Stimulated activated naive CD8-positive, alpha-beta T cell treated with anti-CD3 and anti-CD28 coated beads, Interleukin-15, Interleukin-2, amounts not matched to agents 100 ng/mL and 50 ng/mL, for 24 hours (primary cell): ENCODE data around the gene MYZAP.

ENCODE experiments used
- H3K27ac Mint-ChIP-seq: one replicate; pipeline ENCODE4 v1.8.0; 2021; ENCODE audit warnings: mild to moderate bottlenecking, mixed read lengths
- H3K27me3 Mint-ChIP-seq: one replicate; pipeline ENCODE4 v1.8.0; 2021; ENCODE audit warnings: mixed read lengths
- H3K36me3 Mint-ChIP-seq: one replicate; pipeline ENCODE4 v1.8.0; 2021; ENCODE audit warnings: low read depth, mixed read lengths
- H3K4me1 Mint-ChIP-seq: one replicate; pipeline ENCODE4 v1.8.0; 2021; ENCODE audit warnings: low read depth, mixed read lengths
- H3K4me3 Mint-ChIP-seq: one replicate; pipeline ENCODE4 v1.8.0; 2021; ENCODE audit warnings: mild to moderate bottlenecking, mixed read lengths
- H3K9me3 Mint-ChIP-seq: one replicate; pipeline ENCODE4 v1.8.0; 2021; ENCODE audit warnings: mixed read lengths

The MYZAP gene

GRCh38 chr15:57573151-57573550, 18.6 kb upstream of the MYZAP start:
- Mint-ChIP-seq H3K27me3 (peaks cover 11% of the 10 kb centered on the region), H3K4me3 (no peak overlapping the region), H3K9me3 (no peaks in the 10 kb centered on the region), H3K4me1 (peaks cover 2% of the 10 kb centered on the region), H3K36me3 (no peaks in the 10 kb centered on the region), H3K27ac (no peak overlapping the region)

- Mint-ChIP-seq H3K27ac (no peak overlapping the region), H3K4me3 (no peak overlapping the region), H3K4me1 (no peaks in the 10 kb centered on the region), H3K27me3 (peaks cover 25% of the 10 kb centered on the region), H3K36me3 (no peaks in the 10 kb centered on the region), H3K9me3 (no peaks in the 10 kb centered on the region)
Observed at GRCh38 chr15:57575363-57575762, 16.3 kb upstream of the MYZAP start.

GRCh38 chr15:57578288-57578900, 13.3 kb upstream of the MYZAP start:
- H3K36me3 Mint-ChIP-seq = peaks cover 7% of the 10 kb centered on the region
- H3K9me3 Mint-ChIP-seq = peaks cover 8% of the 10 kb centered on the region
- H3K27me3 Mint-ChIP-seq = peaks cover 40% of the 10 kb centered on the region
- no peaks in the 10 kb centered on the region for H3K4me1 Mint-ChIP-seq
- H3K4me3 Mint-ChIP-seq = no peak overlapping the region
- H3K27ac Mint-ChIP-seq = no peak overlapping the region

GRCh38 chr15:57580428-57580827, 11.3 kb upstream of the MYZAP start:
- Mint-ChIP-seq H3K36me3 (peaks cover 8% of the 10 kb centered on the region), H3K4me1 (no peaks in the 10 kb centered on the region), H3K27me3 (peaks cover 40% of the 10 kb centered on the region), H3K27ac (no peak overlapping the region), H3K4me3 (no peak overlapping the region), H3K9me3 (peaks cover 10% of the 10 kb centered on the region)

GRCh38 chr15:57580866-57581265, 10.8 kb upstream of the MYZAP start:
- no peaks in the 10 kb centered on the region for H3K4me1 Mint-ChIP-seq
- H3K27ac Mint-ChIP-seq = no peak overlapping the region
- peaks cover 10% of the 10 kb centered on the region for H3K9me3 Mint-ChIP-seq
- peaks cover 40% of the 10 kb centered on the region for H3K27me3 Mint-ChIP-seq
- no peak overlapping the region for H3K4me3 Mint-ChIP-seq
- peaks cover 8% of the 10 kb centered on the region for H3K36me3 Mint-ChIP-seq

- Mint-ChIP-seq H3K27ac (no peak overlapping the region), H3K27me3 (peaks cover 40% of the 10 kb centered on the region), H3K36me3 (peaks cover 8% of the 10 kb centered on the region), H3K9me3 (peaks cover 10% of the 10 kb centered on the region), H3K4me3 (no peak overlapping the region), H3K4me1 (peaks cover 9% of the 10 kb centered on the region)
Observed at GRCh38 chr15:57582090-57582489, 9.6 kb upstream of the MYZAP start.

- Mint-ChIP-seq H3K36me3 (peaks cover 8% of the 10 kb centered on the region), H3K4me3 (no peak overlapping the region), H3K27me3 (peaks cover 33% of the 10 kb centered on the region), H3K27ac (no peak overlapping the region), H3K4me1 (peaks cover 19% of the 10 kb centered on the region), H3K9me3 (peaks cover 10% of the 10 kb centered on the region)
Observed at GRCh38 chr15:57583282-57583681, 8.4 kb upstream of the MYZAP start.

- Mint-ChIP-seq H3K9me3 (peaks cover 10% of the 10 kb centered on the region), H3K4me1 (peaks cover 22% of the 10 kb centered on the region), H3K27me3 (peaks cover 31% of the 10 kb centered on the region), H3K36me3 (peaks cover 8% of the 10 kb centered on the region), H3K4me3 (no peak overlapping the region), H3K27ac (no peak overlapping the region)
Observed at GRCh38 chr15:57583720-57584119, 8.0 kb upstream of the MYZAP start.

GRCh38 chr15:57586661-57587424, 4.9 kb upstream of the MYZAP start:
- peaks cover 10% of the 10 kb centered on the region for H3K9me3 Mint-ChIP-seq
- H3K36me3 Mint-ChIP-seq = peaks cover 8% of the 10 kb centered on the region
- peaks cover 29% of the 10 kb centered on the region for H3K4me1 Mint-ChIP-seq
- H3K27me3 Mint-ChIP-seq = peaks cover 30% of the 10 kb centered on the region
- H3K4me3 Mint-ChIP-seq = no peak overlapping the region
- peak overlapping the region; percentile 26 for H3K27ac Mint-ChIP-seq

- Mint-ChIP-seq H3K36me3 (no peaks in the 10 kb centered on the region), H3K4me3 (no peak overlapping the region), H3K27ac (no peak overlapping the region), H3K4me1 (peaks cover 29% of the 10 kb centered on the region), H3K27me3 (peaks cover 41% of the 10 kb centered on the region), H3K9me3 (no peaks in the 10 kb centered on the region)
Observed at GRCh38 chr15:57589281-57589680, 2.4 kb upstream of the MYZAP start.

- Mint-ChIP-seq H3K27me3 (peaks cover 43% of the 10 kb centered on the region), H3K4me3 (no peak overlapping the region), H3K4me1 (peaks cover 29% of the 10 kb centered on the region), H3K9me3 (no peaks in the 10 kb centered on the region), H3K27ac (no peak overlapping the region), H3K36me3 (no peaks in the 10 kb centered on the region)
Observed at GRCh38 chr15:57589754-57590153, 1.9 kb upstream of the MYZAP start.

- H3K27me3 Mint-ChIP-seq = peaks cover 43% of the 10 kb centered on the region
- H3K27ac Mint-ChIP-seq = no peak overlapping the region
- no peaks in the 10 kb centered on the region for H3K36me3 Mint-ChIP-seq
- no peaks in the 10 kb centered on the region for H3K9me3 Mint-ChIP-seq
- peak overlapping the region; percentile 62 for H3K4me3 Mint-ChIP-seq
- H3K4me1 Mint-ChIP-seq = peaks cover 28% of the 10 kb centered on the region
Observed at GRCh38 chr15:57591237-57591821, 375 bp upstream of the MYZAP start.

GRCh38 chr15:57592426-57592825, 722 bp downstream of the MYZAP start:
- H3K9me3 Mint-ChIP-seq = no peaks in the 10 kb centered on the region
- no peak overlapping the region for H3K27ac Mint-ChIP-seq
- H3K36me3 Mint-ChIP-seq = no peaks in the 10 kb centered on the region
- H3K4me1 Mint-ChIP-seq = peaks cover 17% of the 10 kb centered on the region
- H3K27me3 Mint-ChIP-seq = peaks cover 43% of the 10 kb centered on the region
- peak overlapping the region; percentile 37 for H3K4me3 Mint-ChIP-seq

- no peak overlapping the region for H3K27ac Mint-ChIP-seq
- H3K4me3 Mint-ChIP-seq = peak overlapping the region; percentile 37
- H3K4me1 Mint-ChIP-seq = peaks cover 12% of the 10 kb centered on the region
- H3K9me3 Mint-ChIP-seq = no peaks in the 10 kb centered on the region
- no peaks in the 10 kb centered on the region for H3K36me3 Mint-ChIP-seq
- H3K27me3 Mint-ChIP-seq = peaks cover 43% of the 10 kb centered on the region
Observed at GRCh38 chr15:57592836-57593420, 1.2 kb downstream of the MYZAP start.

- H3K4me1 Mint-ChIP-seq = peaks cover 6% of the 10 kb centered on the region
- H3K9me3 Mint-ChIP-seq = no peaks in the 10 kb centered on the region
Observed at GRCh38 chr15:57594479-57594878, 2.8 kb downstream of the MYZAP start.

More at GRCh38 chr15:57594479-57594878, 2.8 kb downstream of the MYZAP start:
- Mint-ChIP-seq H3K36me3 (no peaks in the 10 kb centered on the region), H3K27ac (no peak overlapping the region), H3K27me3 (peaks cover 41% of the 10 kb centered on the region), H3K4me3 (no peak overlapping the region)
